A673 (cell line): ENCODE measurements around the gene LENG8. TPM values are rescaled to one million over a fixed set of nuclear protein-coding genes. Genes with fewer than 3 reads are reported as not detected.

Experiments
- BruUV-seq: library from RNA; stranded (reverse); fragments of 400-500 nt; replicated peaks from 2 replicates; lab custom pipeline; 2021; lab: Mats Ljungman, UMichigan
- CTCF ChIA-PET: fragments of 300-600 bp; sonication (Branson Sonifier 250); formaldehyde crosslinking; loops from one replicate; lab custom pipeline; 2022; ENCODE audit warnings: antibody characterized with exemption; lab: Charles Lee
- POLR2A ChIA-PET: fragments of 300-600 bp; sonication (Branson Sonifier 250); formaldehyde crosslinking; loops from one replicate; lab custom pipeline; 2022; ENCODE audit warnings: antibody characterized with exemption; ENCODE audit not compliant: low non-redundant PET; lab: Charles Lee
- DNase-seq: peaks from one replicate; pipeline ENCODE4 v3.0.0-alpha.2; 2015; ENCODE audit warnings: low spot score
- H3K27ac ChIP-seq: fragments of 200-600 bp; sonication (generic); 2 replicates; pipeline ENCODE4 v1.5.1; 2016; ENCODE audit warnings: mixed run types, low read depth, mild to moderate bottlenecking, mixed read lengths, antibody characterized with exemption, low read length; ENCODE audit not compliant: poor library complexity, severe bottlenecking
- H3K27me3 ChIP-seq: fragments of 200-600 bp; sonication (generic); replicated peaks from 2 replicates; pipeline ENCODE4 v1.6.1; 2017; ENCODE audit warnings: mixed run types, low read depth, mild to moderate bottlenecking, mixed read lengths, antibody characterized with exemption, low read length; ENCODE audit not compliant: insufficient read depth, poor library complexity
- H3K36me3 ChIP-seq: fragments of 200-600 bp; sonication (generic); 2 replicates; pipeline ENCODE4 v1.6.1; 2016; ENCODE audit warnings: mixed run types, mild to moderate bottlenecking, mixed read lengths, antibody characterized with exemption, low read length; ENCODE audit not compliant: insufficient read depth, poor library complexity, severe bottlenecking
- H3K4me1 ChIP-seq: fragments of 200-600 bp; sonication (generic); 2 replicates; pipeline ENCODE4 v1.6.1; 2017; ENCODE audit warnings: mixed run types, mild to moderate bottlenecking, mixed read lengths, antibody characterized with exemption, low read length; ENCODE audit not compliant: insufficient read depth, poor library complexity, severe bottlenecking
- H3K4me3 ChIP-seq: fragments of 200-600 bp; sonication (generic); 2 replicates; pipeline ENCODE4 v1.5.1; 2016; ENCODE audit warnings: low read depth, mixed run types, mild to moderate bottlenecking, mixed read lengths, low read length; ENCODE audit not compliant: poor library complexity, severe bottlenecking
- H3K9me3 ChIP-seq: fragments of 200-600 bp; sonication (generic); 2 replicates; pipeline ENCODE4 v1.6.1; 2016; ENCODE audit warnings: mixed run types, low read depth, mild to moderate bottlenecking, mixed read lengths, antibody characterized with exemption, low read length; ENCODE audit not compliant: poor library complexity, severe bottlenecking
- EZH2 ChIP-seq: fragments of 200-600 bp; sonication (generic); IDR thresholded peaks from 2 replicates; pipeline ENCODE4 v1.6.1; 2017; ENCODE audit warnings: borderline replicate concordance, low read depth, mild to moderate bottlenecking, mixed read lengths, antibody characterized with exemption, low read length; ENCODE audit not compliant: poor library complexity, severe bottlenecking
- intact Hi-C: fragments of 100-400 bp; cut with micrococcal nuclease; formaldehyde crosslinking; loops from one replicate; pipeline ENCODE4 v1.10.0; 2022; ENCODE audit not compliant: unreplicated experiment
- total RNA-seq: library from RNA; stranded (reverse); gene quantifications from 2 replicates; pipeline ENCODE4 v1.2.3, GENCODE V29; 2021
- TF ChIP-seq, protein P1 (sequence below): fragments of 300-800, 200-600 bp; sonication (generic); conservative IDR thresholded peaks from 2 replicates; pipeline ENCODE4 v1.5.1; 2017; ENCODE audit warnings: low read depth, mild to moderate bottlenecking, antibody characterized with exemption, low read length, moderate library complexity, mixed read lengths

LENG8 gene
- total RNA-seq, 1 experiment from 2014 or later, result 129 TPM

GRCh38 chr19:54429545-54430227 is 19.3 kb upstream of the LENG8 start:
- no TSS peak for BruUV-seq

DNA sequence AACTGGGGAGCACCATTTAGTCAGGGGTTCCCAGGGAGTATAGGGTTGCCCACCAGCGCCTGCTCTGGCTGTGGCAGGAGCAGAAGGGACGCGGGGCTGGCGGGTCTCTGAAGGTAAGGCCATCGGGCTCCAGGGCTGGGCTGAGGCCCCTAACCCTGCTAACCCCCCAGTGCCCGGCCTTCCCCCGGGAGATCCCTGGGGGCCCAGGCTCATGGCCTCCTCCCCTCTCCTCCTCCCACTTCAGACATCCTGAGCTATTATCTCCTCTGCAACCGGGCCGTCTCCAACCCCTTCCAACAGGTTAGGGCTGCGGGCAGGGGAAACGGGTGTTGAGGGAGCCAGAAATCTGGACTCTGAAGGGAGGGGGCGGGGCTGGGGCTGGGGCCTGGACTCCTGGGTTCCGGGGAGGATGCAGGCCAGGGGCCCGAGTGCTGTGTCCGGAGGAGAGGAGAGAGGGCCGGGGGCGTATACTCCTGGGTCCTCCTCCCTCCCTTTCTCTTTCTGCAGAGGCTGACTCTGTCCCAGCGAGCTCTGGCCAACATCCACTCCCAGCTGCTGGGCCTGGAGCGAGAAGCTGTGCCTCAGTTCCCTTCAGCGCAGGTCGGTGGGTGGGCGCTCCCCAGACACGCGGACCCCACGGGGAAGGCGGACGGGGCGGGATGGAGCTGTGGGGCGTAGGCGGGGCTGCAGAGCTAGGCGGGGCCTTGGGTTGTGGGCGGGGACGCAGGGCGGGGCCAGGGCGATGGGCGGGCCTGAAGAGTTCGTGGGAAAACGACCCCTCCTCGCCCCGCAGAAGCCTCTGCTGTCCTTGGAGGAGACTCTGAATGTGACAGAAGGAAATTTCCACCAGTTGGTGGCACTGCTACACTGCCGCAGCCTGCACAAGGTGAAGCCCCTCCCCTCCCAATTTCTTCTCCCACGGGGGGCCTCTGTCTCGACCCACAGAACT is 18.4 kb upstream of the LENG8 start:
- peak overlapping the region; percentile 47 for H3K4me3 ChIP-seq
- no peaks in the 10 kb centered on the region for H3K9me3 ChIP-seq
- peak; percentile 81 for DNase-seq
- TF ChIP-seq EZH2, result no peak
- TF ChIP-seq, protein P1, sequence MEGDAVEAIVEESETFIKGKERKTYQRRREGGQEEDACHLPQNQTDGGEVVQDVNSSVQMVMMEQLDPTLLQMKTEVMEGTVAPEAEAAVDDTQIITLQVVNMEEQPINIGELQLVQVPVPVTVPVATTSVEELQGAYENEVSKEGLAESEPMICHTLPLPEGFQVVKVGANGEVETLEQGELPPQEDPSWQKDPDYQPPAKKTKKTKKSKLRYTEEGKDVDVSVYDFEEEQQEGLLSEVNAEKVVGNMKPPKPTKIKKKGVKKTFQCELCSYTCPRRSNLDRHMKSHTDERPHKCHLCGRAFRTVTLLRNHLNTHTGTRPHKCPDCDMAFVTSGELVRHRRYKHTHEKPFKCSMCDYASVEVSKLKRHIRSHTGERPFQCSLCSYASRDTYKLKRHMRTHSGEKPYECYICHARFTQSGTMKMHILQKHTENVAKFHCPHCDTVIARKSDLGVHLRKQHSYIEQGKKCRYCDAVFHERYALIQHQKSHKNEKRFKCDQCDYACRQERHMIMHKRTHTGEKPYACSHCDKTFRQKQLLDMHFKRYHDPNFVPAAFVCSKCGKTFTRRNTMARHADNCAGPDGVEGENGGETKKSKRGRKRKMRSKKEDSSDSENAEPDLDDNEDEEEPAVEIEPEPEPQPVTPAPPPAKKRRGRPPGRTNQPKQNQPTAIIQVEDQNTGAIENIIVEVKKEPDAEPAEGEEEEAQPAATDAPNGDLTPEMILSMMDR, result peak; percentile 54
- ChIA-PET CTCF (interaction anchor here (0.6 kb wide), 4 partner anchors 8 to 637 kb away, joined by 4 to 13 read pairs (median 8); no protein-coding TSS in a partner anchor), POLR2A (interaction anchor here (0.5 to 0.6 kb wide), 2 partner anchors 10 to 54 kb away, joined by 13 to 20 read pairs; no protein-coding TSS in a partner anchor)
- H3K4me1 ChIP-seq, result peaks cover 16% of the 10 kb centered on the region
- H3K27me3 ChIP-seq, result peaks cover 4% of the 10 kb centered on the region
- intact Hi-C loops, result no loop called here
- H3K27ac ChIP-seq, result no peak overlapping the region
- BruUV-seq, result no TSS peak
- no peaks in the 10 kb centered on the region for H3K36me3 ChIP-seq

More at GRCh38 chr19:54429545-54430227, 19.3 kb upstream of the LENG8 start:
- no peak for DNase-seq
- Histone ChIP-seq H3K4me3 (no peak overlapping the region), H3K9me3 (no peaks in the 10 kb centered on the region), H3K4me1 (peaks cover 16% of the 10 kb centered on the region), H3K36me3 (no peaks in the 10 kb centered on the region), H3K27ac (no peak overlapping the region), H3K27me3 (peaks cover 4% of the 10 kb centered on the region)
- POLR2A ChIA-PET, result no interaction called here
- TF ChIP-seq EZH2, result no peak
- TF ChIP-seq, protein P1, result no peak
- intact Hi-C loops, result no loop called here
- CTCF ChIA-PET, result no interaction called here

DNA sequence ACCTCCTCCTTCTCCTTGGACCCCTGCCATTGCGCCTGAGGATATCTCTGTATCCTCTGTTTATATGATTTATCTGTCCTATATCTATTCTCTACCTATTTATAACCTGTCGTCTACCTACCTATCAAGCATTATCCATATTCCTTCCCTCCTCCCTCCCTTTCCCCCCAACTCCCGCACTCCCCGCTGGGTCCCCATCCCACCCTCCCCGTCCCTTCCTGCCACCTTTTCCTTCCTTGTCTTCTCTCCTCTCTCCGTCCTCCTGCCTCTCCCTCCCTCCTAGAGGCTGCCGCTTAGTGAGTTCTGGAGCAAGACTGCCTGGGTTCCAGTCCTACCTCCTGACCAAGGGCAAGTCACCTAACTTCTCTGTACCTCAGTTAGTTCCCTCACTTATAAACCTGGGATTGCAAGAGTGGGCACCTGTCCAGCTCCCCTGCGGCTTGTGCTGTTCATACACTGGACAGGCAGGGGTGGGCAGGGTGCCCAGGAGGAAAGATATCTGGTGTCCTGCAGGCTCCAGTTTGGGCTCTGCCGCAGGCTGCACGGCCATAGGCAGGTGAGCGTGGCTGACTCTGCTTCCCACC is 17.7 kb upstream of the LENG8 start:
- POLR2A ChIA-PET, result interaction anchor here (0.5 kb wide), 1 partner anchor 53 kb away, joined by 20 read pairs; no protein-coding TSS in a partner anchor
- Histone ChIP-seq H3K36me3 (no peaks in the 10 kb centered on the region), H3K9me3 (no peaks in the 10 kb centered on the region), H3K4me3 (peak overlapping the region; percentile 47), H3K27ac (no peak overlapping the region), H3K4me1 (peaks cover 16% of the 10 kb centered on the region), H3K27me3 (peaks cover 4% of the 10 kb centered on the region)
- TF ChIP-seq, protein P1, result no peak
- no peak for TF ChIP-seq EZH2
- no peak for DNase-seq
- no TSS peak for BruUV-seq
- intact Hi-C loops, result no loop called here
- CTCF ChIA-PET, result no interaction called here
